ENCODE measurements around the gene KRTAP9-9.
"Not testable (repeated sequence)": the region's sequence is repeated elsewhere in the genome, so short reads cannot be mapped to it uniquely, and the experiment has no call there.

KRTAP9-9 gene

DNA sequence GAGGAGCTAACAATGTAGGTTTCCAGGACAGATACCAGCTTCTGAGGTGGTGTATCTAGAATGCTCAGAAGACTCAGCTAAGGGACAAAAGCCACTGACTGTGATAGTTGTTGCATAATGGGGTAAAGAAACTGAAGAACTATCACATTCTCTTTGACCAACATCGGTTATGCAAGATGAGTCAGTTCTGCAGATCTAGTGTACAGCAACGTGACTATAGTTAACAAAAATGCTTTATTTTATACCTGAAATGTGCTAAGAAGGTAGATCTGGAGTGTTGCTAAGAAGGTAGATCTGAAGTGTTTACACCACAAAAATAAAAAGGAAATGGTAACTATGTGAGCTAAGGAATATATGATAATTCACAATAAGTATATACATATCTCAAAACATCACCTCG, 12.5 kb downstream of the KRTAP9-9 start:
- no peak for DNase-seq

DNA sequence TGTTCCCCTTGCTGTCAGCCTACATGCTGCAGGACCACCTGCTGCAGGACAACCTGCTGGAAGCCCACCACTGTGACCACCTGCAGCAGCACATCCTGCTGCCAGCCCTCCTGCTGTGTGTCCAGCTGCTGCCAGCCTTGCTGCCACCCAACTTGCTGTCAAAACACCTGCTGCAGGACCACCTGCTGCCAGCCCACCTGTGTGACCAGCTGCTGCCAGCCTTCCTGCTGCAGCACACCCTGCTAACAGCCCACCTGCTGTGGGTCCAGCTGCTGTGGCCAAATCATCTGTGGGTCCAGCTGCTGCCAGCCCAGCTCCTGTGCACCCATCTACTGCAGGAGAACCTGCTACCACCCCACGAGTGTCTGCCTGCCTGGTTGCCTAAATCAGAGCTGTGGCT, 16.1 kb downstream of the KRTAP9-9 start:
- not testable (repeated sequence) for DNase-seq

DNA sequence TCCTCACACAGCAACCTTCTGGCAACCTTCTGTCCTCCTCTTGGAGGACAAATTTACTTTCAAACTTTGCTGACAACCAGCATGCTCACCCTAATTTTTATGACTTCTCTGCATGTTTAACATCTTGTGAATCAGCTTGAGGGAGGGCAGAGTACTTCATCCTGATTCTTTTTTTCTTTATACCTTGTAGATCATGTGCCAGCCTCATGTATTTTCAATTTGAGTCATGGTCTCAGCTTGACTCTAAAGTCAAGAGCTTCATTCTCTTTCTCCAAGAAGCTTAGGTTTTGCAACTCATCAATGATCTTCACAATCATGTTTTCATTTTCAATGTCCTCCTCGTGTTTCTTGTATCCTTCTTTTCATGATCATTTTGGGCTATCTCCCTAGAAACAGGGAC, 16.7 kb downstream of the KRTAP9-9 start:
- DNase-seq: no peak

GRCh38 chr17:41275648-41276190, 20.5 kb downstream of the KRTAP9-9 start, which contains the start of gene KRTAP9-7:
TSS of gene KRTAP9-7 (plus strand) at chr17:41275698. CDS start at chr17:41275698, 0 bp downstream.
- not testable (repeated sequence) for DNase-seq

DNA sequence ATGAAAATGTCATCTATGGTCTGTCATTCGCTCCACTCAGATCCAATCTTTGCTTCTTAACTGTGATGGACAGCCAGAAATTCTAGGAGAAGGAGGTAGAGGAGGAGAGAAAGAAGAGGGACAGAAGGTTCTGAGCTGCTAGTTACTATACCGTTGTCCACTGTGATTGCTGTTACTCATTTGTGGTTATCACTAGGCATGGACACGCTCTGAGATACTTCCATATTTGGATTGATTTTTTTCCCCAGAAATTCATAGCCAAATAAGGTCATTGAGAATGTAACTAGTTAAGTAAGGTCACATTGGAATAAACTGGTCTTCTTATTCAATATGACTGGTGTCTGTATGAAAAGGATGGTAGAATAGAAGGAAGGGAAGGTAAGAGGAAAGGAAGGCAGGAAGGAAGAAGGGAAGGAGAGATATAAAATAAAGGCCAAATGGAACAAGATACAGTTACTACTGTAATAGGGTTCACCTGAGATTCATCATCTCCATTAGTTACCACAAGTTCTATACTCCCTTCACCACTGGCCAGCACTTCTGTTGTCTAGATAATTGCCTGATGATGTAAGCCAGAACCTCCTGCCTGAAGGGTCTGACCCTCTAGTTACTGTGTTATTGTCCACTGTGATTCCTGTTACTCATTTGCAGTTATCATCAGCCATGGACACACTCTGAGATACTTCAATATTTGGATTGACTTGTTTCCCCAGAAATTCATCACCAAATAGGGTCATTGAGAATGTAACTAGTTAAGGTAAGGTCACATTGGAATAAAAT, 23.2 kb downstream of the KRTAP9-9 start:
- DNase-seq: no peak

- no peak for DNase-seq
Measured at GRCh38 chr17:41284043-41284442, 28.9 kb downstream of the KRTAP9-9 start.

DNA sequence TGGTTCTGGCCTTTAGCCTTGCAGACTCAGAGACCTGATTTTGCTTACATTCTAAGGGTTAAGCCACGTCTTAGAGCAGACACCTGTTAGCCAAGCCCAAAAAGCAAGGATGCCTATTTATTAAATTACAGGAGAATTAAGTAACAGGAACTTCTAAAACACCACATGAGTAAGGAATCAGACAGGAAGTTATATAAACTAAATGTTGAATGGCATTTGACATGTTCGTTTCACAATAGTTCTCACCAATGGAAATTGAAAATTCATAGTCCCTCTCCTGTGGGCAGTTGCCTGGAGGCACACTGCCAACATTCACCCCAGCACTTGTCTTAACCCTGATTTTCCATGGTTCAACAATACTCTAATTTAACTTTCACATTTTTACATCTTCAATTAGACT, 29.4 kb downstream of the KRTAP9-9 start:
- DNase-seq: no peak

DNA sequence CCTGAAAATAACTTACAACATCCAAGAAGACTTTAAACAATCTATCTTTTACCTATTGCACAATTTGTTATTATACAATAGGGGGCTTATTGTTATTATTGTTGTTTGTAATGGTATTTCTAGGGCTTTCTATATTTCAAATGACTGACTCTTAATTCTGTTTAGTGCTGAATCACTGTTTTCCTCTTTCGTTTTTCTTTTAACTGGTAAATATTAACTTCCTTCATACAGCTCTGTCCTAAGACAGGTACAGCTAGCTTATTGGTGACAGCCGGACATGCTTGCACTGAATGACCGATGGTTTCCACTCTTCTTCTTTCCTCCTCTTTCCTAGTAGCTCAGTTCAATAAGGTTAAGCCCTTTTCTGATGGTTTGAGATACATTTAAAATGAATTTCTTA, 31.9 kb downstream of the KRTAP9-9 start:
- DNase-seq: no peak

GRCh38 chr17:41294016-41294415, 38.8 kb downstream of the KRTAP9-9 start:
- DNase-seq: no peak

- no peak for DNase-seq
Measured at GRCh38 chr17:41296846-41297245, 41.7 kb downstream of the KRTAP9-9 start.

DNA sequence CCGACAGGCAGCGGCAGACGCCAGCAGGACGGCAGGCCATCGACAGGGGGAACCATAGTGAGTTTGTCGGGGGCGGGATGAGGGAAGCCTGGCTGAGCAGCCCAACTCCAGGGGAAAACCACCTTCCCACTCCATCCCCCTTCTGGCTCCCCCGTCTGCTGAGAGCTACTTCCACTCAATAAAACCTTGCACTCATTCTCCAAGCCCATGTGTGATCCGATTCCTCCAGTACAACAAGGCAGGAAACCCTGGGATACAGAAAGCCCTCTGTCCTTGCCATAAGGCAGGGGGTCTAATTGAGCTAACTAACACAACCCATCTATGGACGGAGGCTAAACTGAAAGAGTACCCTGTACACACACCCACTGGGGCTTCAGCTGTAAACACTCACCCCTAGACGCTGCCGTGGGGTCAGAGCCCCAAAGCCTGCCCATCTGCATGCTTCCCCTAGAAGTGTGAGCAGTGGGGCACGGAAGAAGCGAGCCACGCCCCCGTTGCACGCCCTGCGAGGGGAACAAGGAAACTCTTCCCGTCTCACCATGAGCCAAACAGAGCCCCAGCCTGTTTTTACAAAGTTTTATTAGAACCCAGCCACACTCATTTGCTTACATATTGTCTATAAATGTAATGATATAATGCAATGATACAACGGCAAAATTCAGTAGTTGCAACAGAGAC, 43.4 kb downstream of the KRTAP9-9 start:
- DNase-seq: no peak

GRCh38 chr17:41301204-41301790, 46.1 kb downstream of the KRTAP9-9 start:
- DNase-seq: no peak

DNA sequence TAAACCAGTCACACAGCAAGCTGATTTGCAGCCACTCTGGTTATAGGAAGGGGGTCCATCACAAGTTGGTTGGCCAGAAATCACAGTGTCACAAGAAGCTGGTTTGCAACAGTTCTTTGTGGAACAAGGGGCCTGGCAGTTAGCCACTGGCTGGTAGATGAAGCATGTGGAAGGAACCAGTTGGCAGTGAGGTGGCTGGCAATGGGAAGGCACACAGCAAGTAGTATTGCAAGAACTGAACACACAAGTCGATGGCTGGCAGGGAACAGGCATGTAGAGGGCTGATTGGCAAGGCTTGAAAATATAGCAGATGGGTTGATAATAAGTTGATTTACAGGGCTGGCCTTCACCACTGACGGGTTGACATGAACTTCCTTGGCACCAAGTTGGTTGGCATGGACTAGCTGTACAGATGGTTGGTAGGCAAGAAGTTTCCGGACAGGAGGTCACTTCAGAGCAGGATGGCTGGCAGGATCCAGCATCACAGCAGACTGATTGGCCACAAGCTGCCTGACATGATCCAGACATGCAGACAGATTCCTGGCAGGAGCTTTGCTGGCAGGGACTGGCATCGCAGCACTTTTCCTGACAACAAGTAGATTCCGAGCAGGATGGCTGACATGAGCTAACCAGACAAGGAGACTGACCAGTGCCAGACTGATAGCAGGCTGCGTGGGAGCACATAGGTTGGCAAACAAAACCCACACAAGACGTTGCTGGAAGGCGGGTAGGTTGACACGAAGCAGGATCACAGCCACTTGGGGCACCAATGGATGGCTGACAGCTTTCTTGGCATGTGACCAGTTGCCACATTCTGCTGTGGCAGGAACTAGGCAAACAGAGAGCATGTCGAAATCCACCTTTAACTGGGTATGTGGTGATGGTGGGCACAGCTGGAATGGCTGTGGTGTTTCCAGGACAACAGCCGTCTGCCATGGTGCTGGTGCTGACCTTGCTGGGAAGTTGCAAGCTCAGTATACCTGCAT, 47.0 kb downstream of the KRTAP9-9 start, which contains the start of gene KRTAP29-1:
Gene KRTAP29-1, minus strand, starts transcription at position 936 of the 986 bp plus-strand sequence. Its CDS starts 0 bp downstream, at position 936.
- DNase-seq: no peak

DNA sequence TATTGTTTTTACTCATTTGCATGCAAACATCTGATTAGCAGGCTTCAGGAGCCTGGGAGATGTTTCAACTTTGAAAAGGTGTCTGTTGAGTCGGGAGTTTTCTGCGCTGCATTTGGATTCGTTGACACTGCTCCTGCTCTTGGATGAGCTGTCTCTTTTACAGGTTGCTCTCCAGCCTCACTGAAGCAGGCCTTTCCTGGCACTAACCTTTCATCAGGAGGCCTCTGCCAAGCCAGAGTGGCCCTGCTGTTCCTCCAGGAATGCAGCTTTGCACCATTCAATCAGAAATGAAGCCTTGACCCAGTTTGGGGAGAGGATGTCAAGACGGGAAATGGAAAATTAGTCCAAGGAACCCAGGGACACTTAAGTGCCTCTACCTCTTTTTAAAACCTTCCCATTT, 47.8 kb downstream of the KRTAP9-9 start:
- DNase-seq: no peak

GRCh38 chr17:41304091-41304490, 48.9 kb downstream of the KRTAP9-9 start:
- no peak for DNase-seq
